CD14-positive monocyte (primary cell): Measurements from ENCODE around the gene MYOM1. TPM values are rescaled to one million over a fixed set of nuclear protein-coding genes. Genes with fewer than 3 reads are reported as not detected.

Source experiments
- DNase-seq, 3 donors: peaks; one replicate each; pipeline ENCODE4 v3.0.0-alpha.2; 2011 to 2022
- H2AFZ ChIP-seq: 2 replicates; pipeline ENCODE4 v1.6.0; 2012; ENCODE audit warnings: mild to moderate bottlenecking, low read depth, low read length, inconsistent platforms; ENCODE audit not compliant: insufficient read depth, poor library complexity, severe bottlenecking
- H3K27ac ChIP-seq, 2 donors: 1 replicate in 1 of 2; 2 replicates in 1 of 2; pipeline ENCODE4 v1.5.1; 2012 to 2013; ENCODE audit warnings: low read length in 2 of 2, control low read depth in 1 of 2, inconsistent platforms in 1 of 2, low read depth in 1 of 2, mild to moderate bottlenecking in 1 of 2
- H3K27me3 ChIP-seq, 2 donors: one replicate each; pipeline versions ENCODE4 v1.6.0 to v1.6.1; 2011 to 2013; ENCODE audit warnings: low read length in 2 of 2; ENCODE audit not compliant: control insufficient read depth in 2 of 2, insufficient read depth in 2 of 2
- H3K36me3 ChIP-seq, 2 donors: replicated peaks in 1 of 2; 1 replicate in 1 of 2; 2 replicates in 1 of 2; pipeline versions ENCODE4 v1.5.1 to v1.6.1; 2012 to 2013; ENCODE audit warnings: low read length in 2 of 2, control low read depth in 1 of 2, inconsistent platforms in 1 of 2, mild to moderate bottlenecking in 1 of 2; ENCODE audit not compliant: insufficient read depth in 2 of 2, control insufficient read depth in 1 of 2
- H3K4me1 ChIP-seq, 2 donors: 1 replicate in 1 of 2; 2 replicates in 1 of 2; pipeline versions ENCODE4 v1.5.1 to v1.6.1; 2012 to 2013; ENCODE audit warnings: low read length in 2 of 2, control low read depth in 1 of 2, inconsistent platforms in 1 of 2, mild to moderate bottlenecking in 1 of 2, moderate library complexity in 1 of 2; ENCODE audit not compliant: insufficient read depth in 2 of 2, control insufficient read depth in 1 of 2
- H3K4me2 ChIP-seq: replicated peaks from 2 replicates; pipeline ENCODE3; 2012; ENCODE audit warnings: low read length, moderate library complexity, mild to moderate bottlenecking; ENCODE audit not compliant: poor library complexity, severe bottlenecking; ENCODE audit errors: extremely low read depth
- H3K4me3 ChIP-seq, 3 experiments: fragments of 200-600 bp in 1 of 3; sonication (generic) in 1 of 3; replicated peaks in 1 of 3; 1 replicate in 2 of 3; 2 replicates in 1 of 3; pipeline ENCODE4 v1.5.1; 2011 to 2013; ENCODE audit warnings: low read length in 3 of 3, mild to moderate bottlenecking in 3 of 3, control low read depth in 2 of 3, low read depth in 2 of 3, inconsistent platforms in 1 of 3, moderate library complexity in 1 of 3
- H3K79me2 ChIP-seq: 2 replicates; pipeline ENCODE4 v1.6.0; 2012; ENCODE audit warnings: mild to moderate bottlenecking, control low read depth, inconsistent platforms, low read length, moderate library complexity; ENCODE audit not compliant: insufficient read depth
- H3K9ac ChIP-seq: 2 replicates; pipeline ENCODE4 v1.6.0; 2017; ENCODE audit warnings: low read length, mild to moderate bottlenecking; ENCODE audit not compliant: insufficient read depth, poor library complexity, severe bottlenecking
- H3K9me3 ChIP-seq, 2 donors: replicated peaks in 1 of 2; 1 replicate in 1 of 2; 2 replicates in 1 of 2; pipeline versions ENCODE4 v1.5.1 to v1.6.1; 2012 to 2013; ENCODE audit warnings: low read length in 2 of 2, control low read depth in 1 of 2; ENCODE audit not compliant: control insufficient read depth in 1 of 2, insufficient read depth in 1 of 2
- H4K20me1 ChIP-seq: 2 replicates; pipeline ENCODE4 v1.6.0; 2012; ENCODE audit warnings: mild to moderate bottlenecking, low read length, control low read depth, moderate library complexity; ENCODE audit not compliant: insufficient read depth
- H3K27ac Mint-ChIP-seq, 7 donors: one replicate each; pipeline ENCODE4 v1.8.0; 2020; ENCODE audit warnings: mild to moderate bottlenecking in 7 of 7, mixed read lengths in 7 of 7, moderate library complexity in 6 of 7, inconsistent platforms in 2 of 7
- H3K27me3 Mint-ChIP-seq, 3 donors: one replicate each; pipeline ENCODE4 v1.8.0; 2021 to 2022; ENCODE audit warnings: low read depth in 3 of 3, mild to moderate bottlenecking in 3 of 3, mixed read lengths in 3 of 3, moderate library complexity in 3 of 3, inconsistent platforms in 1 of 3
- H3K36me3 Mint-ChIP-seq, 2 donors: one replicate each; pipeline ENCODE4 v1.8.0; 2020; ENCODE audit warnings: mixed read lengths in 2 of 2, inconsistent platforms in 1 of 2, mild to moderate bottlenecking in 1 of 2
- H3K4me1 Mint-ChIP-seq: one replicate; pipeline ENCODE4 v1.8.0; 2020; ENCODE audit warnings: mild to moderate bottlenecking, mixed read lengths
- H3K4me3 Mint-ChIP-seq, 2 donors: one replicate each; pipeline ENCODE4 v1.8.0; 2020; ENCODE audit warnings: mild to moderate bottlenecking in 2 of 2, mixed read lengths in 2 of 2, moderate library complexity in 1 of 2
- H3K9me3 Mint-ChIP-seq, 7 donors: one replicate each; pipeline ENCODE4 v1.8.0; 2020 to 2022; ENCODE audit warnings: mixed read lengths in 7 of 7, mild to moderate bottlenecking in 6 of 7, moderate library complexity in 6 of 7, inconsistent platforms in 2 of 7
- CTCF ChIP-seq: fragments of 200-600 bp; IDR thresholded peaks from one replicate; pipeline ENCODE4 v1.8.0; 2022; ENCODE audit warnings: antibody characterized with exemption, mild to moderate bottlenecking
- WGBS: methylation state at CpG from one replicate; pipeline ENCODE4 v1.1.5; 2013; ENCODE audit warnings: missing lambda C conversion rate; ENCODE audit not compliant: insufficient coverage; 5-methylcytosine and 5-hydroxymethylcytosine counted together
- intact Hi-C, 2 donors: fragments of 100-400 bp; cut with micrococcal nuclease; formaldehyde crosslinking; loops; one replicate each; pipeline versions ENCODE4 v1.15.0 to v1.15.1; 2023
- polyA plus RNA-seq, 3 donors: library from polyadenylated mRNA; depleted of rRNA in 1 of 3; unstranded in 2 of 3; stranded (reverse) in 1 of 3; fragments of 300-500 nt in 2 of 3; fragments of >200 nt in 1 of 3; fragmentation: Illumina TruSeq in 2 of 3; gene quantifications; 1 replicate in 2 of 3; 2 replicates in 1 of 3; pipeline ENCODE4 v1.2.3, GENCODE V29; 2012 to 2021

The MYOM1 gene
- polyA plus RNA-seq, 3 donors, result 0.05 to 0.95 (median 0.22) TPM

GRCh38 chr18:3157606-3158005 is 62.2 kb downstream of the MYOM1 start:
- H3K4me2 ChIP-seq, result no peak overlapping the region
- Mint-ChIP-seq H3K36me3 (no peaks in the 10 kb centered on the region), H3K4me1 (peaks cover 18% of the 10 kb centered on the region), H3K9me3 (peaks cover 0 to 5% (median 0%) of the 10 kb centered on the region in 7 donors), H3K27ac (no peak overlapping the region), H3K27me3 (peaks cover 0 to 6% (median 0%) of the 10 kb centered on the region in 3 donors), H3K4me3 (no peak overlapping the region)
- H2AFZ ChIP-seq, result no peak overlapping the region
- WGBS, result no CpG with 5 or more reads among the region's 2 CpGs
- TF ChIP-seq CTCF, result no peak
- H3K79me2 ChIP-seq, result no peaks in the 10 kb centered on the region
- intact Hi-C loops, result no loop called here
- H3K27ac ChIP-seq, result no peak overlapping the region
- H4K20me1 ChIP-seq, result no peaks in the 10 kb centered on the region
- no peaks in the 10 kb centered on the region for H3K27me3 ChIP-seq
- no peaks in the 10 kb centered on the region for H3K9me3 ChIP-seq
- DNase-seq, result no peak
- no peak overlapping the region for H3K9ac ChIP-seq
- no peaks in the 10 kb centered on the region for H3K36me3 ChIP-seq
- H3K4me3 ChIP-seq, result no peak overlapping the region
- peaks cover 12% of the 10 kb centered on the region in 2 donors for H3K4me1 ChIP-seq

GRCh38 chr18:3157086-3157485 is 62.7 kb downstream of the MYOM1 start:
- intact Hi-C loops, result no loop called here
- H3K27ac ChIP-seq, result no peak overlapping the region
- Mint-ChIP-seq H3K27me3 (peaks cover 0 to 4% (median 0%) of the 10 kb centered on the region in 3 donors), H3K9me3 (peaks cover 0 to 5% (median 0%) of the 10 kb centered on the region in 7 donors), H3K4me1 (peaks cover 15% of the 10 kb centered on the region), H3K27ac (no peak overlapping the region), H3K36me3 (no peaks in the 10 kb centered on the region), H3K4me3 (no peak overlapping the region)
- no peak for TF ChIP-seq CTCF
- no peak overlapping the region for H3K4me3 ChIP-seq
- no peak overlapping the region for H3K9ac ChIP-seq
- DNase-seq, result no peak
- no peak overlapping the region for H2AFZ ChIP-seq
- H3K9me3 ChIP-seq, result no peaks in the 10 kb centered on the region
- H3K4me2 ChIP-seq, result no peak overlapping the region
- H3K4me1 ChIP-seq, result peaks cover 10 to 12% of the 10 kb centered on the region in 2 donors
- 94% methylated on average over 4 of the region's 5 CpGs for WGBS
- no peaks in the 10 kb centered on the region for H3K27me3 ChIP-seq
- no peaks in the 10 kb centered on the region for H3K36me3 ChIP-seq
- no peaks in the 10 kb centered on the region for H4K20me1 ChIP-seq
- H3K79me2 ChIP-seq, result no peaks in the 10 kb centered on the region
